GM21717 (cell line): ENCODE measurements around the gene LIPC.

ENCODE experiments used
- ATAC-seq: cut with Tn5 transposase; IDR thresholded peaks from one replicate; pipeline ENCODE4 v1.9.1; 2021; ENCODE audit warnings: mild to moderate bottlenecking, moderate library complexity; ENCODE audit not compliant: unreplicated experiment

Gene LIPC

DNA sequence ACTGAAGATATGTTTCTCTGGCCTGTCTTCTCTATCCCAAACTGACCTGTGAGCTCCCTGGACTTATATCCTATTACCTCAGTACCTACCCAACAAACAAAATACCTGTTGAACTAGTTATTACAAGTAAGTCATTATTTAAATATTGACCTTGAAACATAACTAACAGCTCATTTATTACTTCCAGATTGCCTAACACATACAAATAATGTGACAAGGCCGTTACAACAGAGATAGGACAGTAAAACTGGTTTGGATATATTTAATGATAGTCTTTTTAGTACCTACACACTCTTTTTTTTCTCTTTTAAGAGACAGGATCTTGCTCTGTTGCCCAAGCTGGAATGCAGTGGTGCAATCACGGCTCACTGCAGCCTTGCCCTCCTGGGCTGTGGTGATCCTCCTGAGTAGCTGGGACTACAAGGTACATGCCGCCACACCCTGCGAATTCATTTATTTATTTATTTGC, 172.7 kb downstream of the LIPC start:
- ATAC-seq = no peak

DNA sequence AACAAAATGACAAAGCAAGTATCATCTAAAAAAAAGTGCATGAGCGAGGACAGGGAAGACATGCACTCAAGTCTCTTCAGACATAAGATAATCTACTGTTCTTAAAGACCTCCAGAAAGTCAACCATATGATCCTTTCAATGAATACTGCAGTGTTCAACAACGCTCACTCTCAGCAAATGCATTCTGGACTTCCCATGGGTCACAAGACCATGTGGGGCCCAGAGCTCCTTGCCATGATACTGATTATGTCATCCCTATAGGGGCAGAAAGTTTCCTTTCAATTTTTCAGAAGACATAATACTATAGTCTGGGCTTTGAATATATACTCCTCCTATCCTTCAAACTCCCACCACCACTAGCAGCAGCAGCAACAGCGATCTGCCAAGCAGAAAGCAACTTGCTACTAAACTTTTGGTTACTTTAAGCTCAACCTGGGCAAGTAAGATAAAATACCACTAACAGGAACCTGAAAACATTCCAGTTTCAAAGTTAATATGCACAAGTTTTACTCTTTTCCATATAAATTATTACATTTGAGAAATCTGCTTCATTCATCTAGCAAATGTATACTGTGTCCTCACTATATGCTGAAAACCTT, 174.2 kb downstream of the LIPC start:
- no peak for ATAC-seq

DNA sequence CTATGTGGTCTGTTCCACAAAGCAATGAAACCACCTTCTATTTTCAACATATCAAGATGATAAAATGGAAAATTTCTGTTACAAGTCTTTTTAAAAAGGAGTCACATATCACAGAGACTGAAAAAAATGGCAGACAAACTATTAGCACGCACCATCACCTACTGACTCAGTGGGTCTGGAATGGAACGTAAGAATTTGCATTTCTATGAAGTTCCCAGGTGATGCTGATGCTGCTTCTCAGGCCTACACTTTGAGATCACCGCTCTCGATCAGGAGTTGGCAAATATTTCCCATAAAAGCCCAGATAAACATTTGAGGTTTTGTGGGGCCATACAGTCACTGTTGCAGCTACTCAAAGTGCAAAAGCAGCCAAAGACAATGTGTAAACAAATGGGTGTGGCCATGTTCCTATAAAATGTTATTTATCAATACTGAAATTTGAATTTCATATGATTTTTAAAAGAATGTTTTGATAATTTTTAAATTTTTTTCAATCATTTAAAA, 174.8 kb downstream of the LIPC start:
- no peak for ATAC-seq

DNA sequence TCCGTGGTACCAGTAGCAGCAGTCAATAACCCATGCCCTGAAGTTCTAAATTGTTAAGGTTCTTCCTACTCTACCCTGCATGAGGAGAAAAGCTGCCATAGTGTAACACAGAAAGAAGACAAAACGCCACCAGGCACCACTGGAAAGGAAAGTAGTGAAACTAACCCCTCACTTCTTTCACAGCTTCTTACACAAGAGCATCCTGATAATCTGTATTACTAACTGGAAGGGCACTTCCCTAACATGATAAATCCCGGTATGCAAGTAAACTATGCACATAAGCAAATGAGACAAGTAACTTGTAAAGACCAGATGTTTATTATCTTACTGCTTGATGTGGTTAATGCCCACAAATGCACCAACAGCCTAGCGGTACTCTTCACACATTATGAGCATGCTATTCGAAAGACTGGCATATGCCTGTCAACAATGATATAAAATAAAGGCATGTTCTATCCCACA, 176.4 kb downstream of the LIPC start:
- no peak for ATAC-seq

DNA sequence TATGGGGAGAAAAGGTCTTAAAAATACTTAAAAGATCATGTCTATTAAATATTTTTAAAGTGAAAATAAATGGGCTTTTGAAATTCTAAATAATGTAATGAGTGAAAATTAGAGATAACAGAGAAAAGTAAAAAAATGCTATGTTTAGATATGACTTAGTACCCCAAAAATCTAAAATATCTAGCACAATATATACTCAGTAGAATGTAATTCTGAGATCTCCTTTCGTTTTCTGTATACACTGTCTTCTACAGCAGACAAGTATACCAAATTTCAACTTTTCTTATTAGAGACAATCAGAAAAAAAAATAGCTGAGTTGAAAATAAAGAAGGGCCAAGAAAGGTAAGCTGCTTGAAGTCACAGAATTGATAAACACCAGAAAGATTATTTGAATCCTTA, 176.9 kb downstream of the LIPC start:
- no peak for ATAC-seq

DNA sequence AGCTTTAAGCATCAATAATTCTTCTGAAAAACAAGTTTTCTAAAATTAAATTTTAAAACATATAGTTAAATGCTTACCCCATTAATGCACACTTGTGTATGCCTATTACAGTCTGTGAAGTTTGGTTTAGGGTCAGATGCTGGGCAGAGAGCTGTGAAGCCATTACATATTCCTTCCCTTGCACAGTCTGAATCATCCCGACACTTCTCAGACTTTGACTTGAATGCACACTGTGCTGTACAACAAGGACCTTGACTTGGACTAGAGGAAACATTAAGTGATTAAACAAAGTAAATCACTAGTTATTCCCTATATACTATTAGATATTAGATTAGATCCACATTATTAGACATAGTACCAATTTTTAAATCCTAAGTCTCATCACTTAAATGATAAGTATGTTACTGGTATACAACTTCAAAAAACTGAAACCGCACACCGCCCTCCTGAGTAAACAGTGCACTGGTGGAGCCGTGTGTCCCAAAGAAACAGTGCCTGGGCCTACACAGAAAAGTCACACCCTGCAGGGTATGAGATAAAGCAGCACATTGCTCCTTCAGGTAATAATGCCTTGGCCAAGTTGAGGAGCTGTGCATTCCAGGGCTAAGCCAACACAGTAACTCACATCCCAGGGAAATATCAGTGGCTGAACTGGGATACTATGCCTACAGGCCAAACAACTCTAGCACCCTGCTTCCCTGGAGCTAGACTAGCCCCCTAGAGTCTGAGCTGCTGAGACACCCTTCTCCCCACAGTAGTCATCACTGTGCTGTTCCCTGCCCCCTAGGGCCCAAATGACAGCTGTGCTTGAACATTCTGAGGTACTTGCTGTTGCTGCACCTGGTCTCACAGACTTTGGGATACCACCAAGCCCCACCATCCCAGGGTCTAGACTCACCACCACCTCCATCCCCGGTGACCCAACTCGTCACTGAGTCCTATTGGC, 180.2 kb downstream of the LIPC start:
- ATAC-seq = no peak

DNA sequence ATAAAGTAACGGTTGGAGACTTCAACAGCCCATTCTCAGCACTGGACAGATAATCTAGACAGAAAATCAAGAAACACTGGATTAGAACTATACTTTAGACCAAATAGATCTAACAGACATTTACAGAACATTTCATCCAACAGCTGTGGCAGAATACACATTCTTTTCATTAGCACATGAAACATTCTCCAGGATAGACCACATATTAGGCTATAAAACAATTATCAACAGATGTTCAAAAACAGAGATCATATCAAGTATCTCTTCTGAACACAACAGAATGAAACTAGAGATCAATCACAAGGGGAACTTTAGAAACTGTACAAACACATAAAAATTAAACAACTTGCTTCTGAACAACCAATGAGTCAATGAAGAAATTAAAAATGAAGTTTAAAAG, 184.4 kb downstream of the LIPC start:
- ATAC-seq = no peak
